HL-60/S4 (cell line): ENCODE results near the gene SLC35F3.
"Not testable (repeated sequence)": the region's sequence is repeated elsewhere in the genome, so short reads cannot be mapped to it uniquely, and the experiment has no call there.

Source experiments
- in situ Hi-C: fragments of 300-500 bp; cut with MboI; formaldehyde crosslinking; loops from 2 replicates; pipeline ENCODE4 v1.14.3; 2022; ENCODE audit warnings: low sequenced_read_pairs

Gene SLC35F3

GRCh38 chr1:234331507-234331906, 427.0 kb downstream of the SLC35F3 start:
- in situ Hi-C loops, result loop anchor here (25.0 kb wide), 1 partner anchor 756 kb away; no protein-coding TSS in a partner anchor

GRCh38 chr1:234336359-234336758, 431.9 kb downstream of the SLC35F3 start:
- in situ Hi-C loops, result loop anchor here (25.0 kb wide), 1 partner anchor 751 kb away; no protein-coding TSS in a partner anchor

GRCh38 chr1:234337233-234337632, 432.8 kb downstream of the SLC35F3 start:
- in situ Hi-C loops, result loop anchor here (25.0 kb wide), 1 partner anchor 750 kb away; no protein-coding TSS in a partner anchor

GRCh38 chr1:234340528-234340927, 436.1 kb downstream of the SLC35F3 start:
- in situ Hi-C loops, result loop anchor here (25.0 kb wide), 1 partner anchor 747 kb away; no protein-coding TSS in a partner anchor

- in situ Hi-C loops, result loop anchor here (25.0 kb wide), 1 partner anchor 745 kb away; no protein-coding TSS in a partner anchor
These were observed 438.3 kb downstream of the SLC35F3 start for GRCh38 chr1:234342774-234343173.

GRCh38 chr1:234345237-234345636, 440.8 kb downstream of the SLC35F3 start:
- in situ Hi-C loops, result loop anchor here (25.0 kb wide), 1 partner anchor 742 kb away; no protein-coding TSS in a partner anchor

- in situ Hi-C loops, result loop anchor here (25.0 kb wide), 1 partner anchor 738 kb away; no protein-coding TSS in a partner anchor
These were observed 444.5 kb downstream of the SLC35F3 start for GRCh38 chr1:234348964-234349363.

- in situ Hi-C loops, result no loop called here
These were observed 451.5 kb downstream of the SLC35F3 start for GRCh38 chr1:234355782-234356510.

- in situ Hi-C loops, result not testable (repeated sequence)
These were observed 452.3 kb downstream of the SLC35F3 start for GRCh38 chr1:234356615-234357269.

- in situ Hi-C loops, result no loop called here
These were observed 453.4 kb downstream of the SLC35F3 start for GRCh38 chr1:234357831-234358230.

GRCh38 chr1:234361102-234361603, 456.7 kb downstream of the SLC35F3 start:
- in situ Hi-C loops, result no loop called here

GRCh38 chr1:234362558-234362957, 458.1 kb downstream of the SLC35F3 start:
- in situ Hi-C loops, result no loop called here

- in situ Hi-C loops, result no loop called here
These were observed 464.0 kb downstream of the SLC35F3 start for GRCh38 chr1:234368320-234369032.

GRCh38 chr1:234369033-234369430, 464.6 kb downstream of the SLC35F3 start:
- in situ Hi-C loops, result no loop called here

- in situ Hi-C loops, result no loop called here
These were observed 465.3 kb downstream of the SLC35F3 start for GRCh38 chr1:234369784-234370183.

- in situ Hi-C loops, result no loop called here
These were observed 466.9 kb downstream of the SLC35F3 start for GRCh38 chr1:234371414-234371813.

- in situ Hi-C loops, result no loop called here
These were observed 467.7 kb downstream of the SLC35F3 start for GRCh38 chr1:234372011-234372757.

- in situ Hi-C loops, result no loop called here
These were observed 468.8 kb downstream of the SLC35F3 start, which contains the start of gene COA6 for GRCh38 chr1:234373064-234373958. COA6 (plus strand) TSS chr1:234373456; CDS start chr1:234373467, 11 bp downstream.

- in situ Hi-C loops, result no loop called here
These were observed 469.4 kb downstream of the SLC35F3 start for GRCh38 chr1:234373959-234374254.
